Calu3 (cell line): Measurements from ENCODE around the gene LOXHD1. TPM values are rescaled to one million over a fixed set of nuclear protein-coding genes. Genes with fewer than 3 reads are reported as not detected.

Experiments used
- BruUV-seq: library from RNA; stranded (reverse); fragments of 400-500 nt; replicated peaks from 2 replicates; lab custom pipeline; 2021; lab: Mats Ljungman, UMichigan
- CTCF ChIA-PET: fragments of 300-600 bp; sonication (Branson Sonifier 250); formaldehyde crosslinking; loops from one replicate; lab custom pipeline; 2022; ENCODE audit warnings: antibody characterized with exemption; lab: Charles Lee
- DNase-seq: peaks from one replicate; pipeline ENCODE4 v3.0.0; 2022
- H3K27ac Mint-ChIP-seq: one replicate; pipeline ENCODE4 v1.8.0; 2022; ENCODE audit warnings: mixed read lengths; ENCODE audit not compliant: unreplicated experiment
- H3K27me3 Mint-ChIP-seq: one replicate; pipeline ENCODE4 v1.8.0; 2022; ENCODE audit warnings: mixed read lengths; ENCODE audit not compliant: unreplicated experiment
- H3K36me3 Mint-ChIP-seq: one replicate; pipeline ENCODE4 v1.8.0; 2022; ENCODE audit warnings: mild to moderate bottlenecking, moderate library complexity, mixed read lengths; ENCODE audit not compliant: insufficient read depth, unreplicated experiment
- H3K4me1 Mint-ChIP-seq: one replicate; pipeline ENCODE4 v1.8.0; 2022; ENCODE audit warnings: mild to moderate bottlenecking, low read depth, mixed read lengths; ENCODE audit not compliant: unreplicated experiment
- H3K4me3 Mint-ChIP-seq: one replicate; pipeline ENCODE4 v1.8.0; 2022; ENCODE audit warnings: mild to moderate bottlenecking, low read depth, moderate library complexity, mixed read lengths; ENCODE audit not compliant: unreplicated experiment
- H3K9me3 Mint-ChIP-seq: one replicate; pipeline ENCODE4 v1.8.0; 2022; ENCODE audit warnings: low read depth, mixed read lengths; ENCODE audit not compliant: unreplicated experiment
- intact Hi-C: fragments of 100-400 bp; cut with micrococcal nuclease; formaldehyde crosslinking; loops from one replicate; pipeline ENCODE4 v1.10.0; 2022; ENCODE audit not compliant: unreplicated experiment
- total RNA-seq: library from RNA; stranded (reverse); gene quantifications from 2 replicates; pipeline ENCODE4 v1.2.3, GENCODE V29; 2022
- TF ChIP-seq, protein P1 (sequence below): fragments of 200-600 bp; IDR thresholded peaks from one replicate; pipeline ENCODE4 v1.8.0; 2022; ENCODE audit warnings: antibody characterized with exemption; ENCODE audit not compliant: unreplicated experiment

The LOXHD1 gene
- total RNA-seq, 1 experiment from 2014 or later, result not detected

GRCh38 chr18:46577546-46577945 lies 79.5 kb downstream of the LOXHD1 start:
- CTCF ChIA-PET, result no interaction called here
- no TSS peak for BruUV-seq
- Mint-ChIP-seq H3K27ac (no peak overlapping the region), H3K4me3 (no peak overlapping the region), H3K36me3 (peaks cover under 1% of the 10 kb centered on the region), H3K4me1 (no peaks in the 10 kb centered on the region), H3K27me3 (peaks cover 92% of the 10 kb centered on the region), H3K9me3 (peaks cover 9% of the 10 kb centered on the region)
- TF ChIP-seq, protein P1, sequence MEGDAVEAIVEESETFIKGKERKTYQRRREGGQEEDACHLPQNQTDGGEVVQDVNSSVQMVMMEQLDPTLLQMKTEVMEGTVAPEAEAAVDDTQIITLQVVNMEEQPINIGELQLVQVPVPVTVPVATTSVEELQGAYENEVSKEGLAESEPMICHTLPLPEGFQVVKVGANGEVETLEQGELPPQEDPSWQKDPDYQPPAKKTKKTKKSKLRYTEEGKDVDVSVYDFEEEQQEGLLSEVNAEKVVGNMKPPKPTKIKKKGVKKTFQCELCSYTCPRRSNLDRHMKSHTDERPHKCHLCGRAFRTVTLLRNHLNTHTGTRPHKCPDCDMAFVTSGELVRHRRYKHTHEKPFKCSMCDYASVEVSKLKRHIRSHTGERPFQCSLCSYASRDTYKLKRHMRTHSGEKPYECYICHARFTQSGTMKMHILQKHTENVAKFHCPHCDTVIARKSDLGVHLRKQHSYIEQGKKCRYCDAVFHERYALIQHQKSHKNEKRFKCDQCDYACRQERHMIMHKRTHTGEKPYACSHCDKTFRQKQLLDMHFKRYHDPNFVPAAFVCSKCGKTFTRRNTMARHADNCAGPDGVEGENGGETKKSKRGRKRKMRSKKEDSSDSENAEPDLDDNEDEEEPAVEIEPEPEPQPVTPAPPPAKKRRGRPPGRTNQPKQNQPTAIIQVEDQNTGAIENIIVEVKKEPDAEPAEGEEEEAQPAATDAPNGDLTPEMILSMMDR, result no peak
- DNase-seq, result no peak
- intact Hi-C loops, result no loop called here

- H3K36me3 Mint-ChIP-seq, result peaks cover 5% of the 10 kb centered on the region
- peaks cover 92% of the 10 kb centered on the region for H3K27me3 Mint-ChIP-seq
- no peak for DNase-seq
- BruUV-seq, result no TSS peak
- H3K4me3 Mint-ChIP-seq, result no peak overlapping the region
- H3K27ac Mint-ChIP-seq, result no peak overlapping the region
- intact Hi-C loops, result no loop called here
- peaks cover 2% of the 10 kb centered on the region for H3K9me3 Mint-ChIP-seq
- CTCF ChIA-PET, result no interaction called here
- TF ChIP-seq, protein P1, result no peak
- H3K4me1 Mint-ChIP-seq, result no peaks in the 10 kb centered on the region
These were observed 81.2 kb downstream of the LOXHD1 start for GRCh38 chr18:46575851-46576250.

DNA sequence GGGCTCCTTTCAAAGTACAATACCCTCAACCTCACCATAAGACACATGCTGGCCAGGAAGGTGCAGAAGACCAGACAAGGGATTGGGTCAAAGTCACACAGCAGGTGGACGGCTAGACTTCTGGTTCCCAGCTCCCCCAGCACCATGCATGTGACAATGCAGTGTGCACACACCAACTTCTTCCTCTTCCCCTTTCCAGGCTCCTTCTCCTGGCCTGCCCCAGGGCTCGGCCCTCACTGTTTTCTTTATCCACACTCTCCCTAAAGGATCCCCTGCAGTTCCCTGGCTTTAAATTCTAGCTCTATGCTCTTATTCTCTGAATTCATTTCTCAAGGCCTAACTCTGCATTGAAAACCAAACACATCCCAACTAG lies 82.3 kb downstream of the LOXHD1 start:
- H3K27me3 Mint-ChIP-seq, result peaks cover 92% of the 10 kb centered on the region

DNA sequence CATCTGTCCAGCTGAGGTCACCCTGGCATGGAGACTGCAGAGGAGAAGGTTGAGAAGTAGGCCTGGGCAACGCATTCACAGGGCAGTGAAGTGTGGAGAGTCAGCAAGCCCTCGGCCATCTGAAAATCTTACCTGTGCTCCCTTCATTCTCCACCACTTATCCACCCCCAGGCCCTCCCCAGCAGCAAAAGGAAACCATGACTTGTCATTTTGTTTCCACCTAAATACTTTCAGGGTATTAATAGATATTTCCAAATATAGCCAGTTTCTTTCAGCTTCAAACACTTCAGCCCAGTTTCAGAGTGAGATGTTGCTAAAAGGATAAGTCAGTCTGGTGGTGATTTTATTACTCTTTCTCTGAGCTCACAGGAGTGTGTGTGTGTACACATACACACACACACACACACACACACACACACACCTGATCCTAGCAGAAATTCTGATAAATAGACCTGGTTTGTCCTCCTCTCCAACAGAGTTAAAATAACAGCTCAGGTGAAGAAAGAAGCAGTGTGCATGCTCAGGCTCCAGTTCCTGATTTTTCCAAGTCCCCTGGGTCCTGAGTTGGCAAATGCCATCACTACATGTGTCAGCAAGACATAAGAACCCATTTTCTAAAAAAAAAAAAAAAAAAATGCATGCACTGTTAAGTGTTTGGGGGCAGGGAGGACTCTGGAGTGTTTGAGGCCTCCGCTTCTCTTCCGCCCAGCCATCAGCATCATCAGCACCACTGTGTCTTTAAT lies 82.8 kb downstream of the LOXHD1 start:
- no peaks in the 10 kb centered on the region for H3K9me3 Mint-ChIP-seq
- peaks cover 5% of the 10 kb centered on the region for H3K36me3 Mint-ChIP-seq
- peaks cover 92% of the 10 kb centered on the region for H3K27me3 Mint-ChIP-seq
- H3K4me1 Mint-ChIP-seq, result no peaks in the 10 kb centered on the region
- H3K27ac Mint-ChIP-seq, result no peak overlapping the region
- intact Hi-C loops, result no loop called here
- no TSS peak for BruUV-seq
- H3K4me3 Mint-ChIP-seq, result no peak overlapping the region
- no peak for DNase-seq
- CTCF ChIA-PET, result interaction anchor here (0.7 kb wide), 1 partner anchor 152 kb away, joined by 5 read pairs; no protein-coding TSS in a partner anchor
- TF ChIP-seq, protein P1, result no peak

More for the DNA sequence above, 82.3 kb downstream of the LOXHD1 start:
- TF ChIP-seq, protein P1, result no peak
- no peak for DNase-seq
- Mint-ChIP-seq H3K36me3 (peaks cover 5% of the 10 kb centered on the region), H3K4me1 (no peaks in the 10 kb centered on the region), H3K27ac (no peak overlapping the region), H3K9me3 (no peaks in the 10 kb centered on the region), H3K4me3 (no peak overlapping the region)
- no TSS peak for BruUV-seq
- intact Hi-C loops, result no loop called here
- CTCF ChIA-PET, result interaction anchor here (0.7 kb wide), 1 partner anchor 152 kb away, joined by 5 read pairs; no protein-coding TSS in a partner anchor
